Measurements from ENCODE around the gene ARID1A. TPM values are rescaled to one million over a fixed set of nuclear protein-coding genes. Genes with fewer than 3 reads are reported as not detected.
A peak's percentile ranks its signal among the peaks of the same experiment; 100 is the strongest.
"Not testable (repeated sequence)": the region's sequence is repeated elsewhere in the genome, so short reads cannot be mapped to it uniquely, and the experiment has no call there.

Gene ARID1A
- total RNA-seq, 1 donor from 2014 or later = 142 TPM

GRCh38 chr1:26723013-26723991 lies 27.5 kb downstream of the ARID1A start:
- Mint-ChIP-seq H3K4me1 (peaks cover 90% of the 10 kb centered on the region), H3K9me3 (no peaks in the 10 kb centered on the region), H3K36me3 (ENCODE audit: low read depth) (peaks cover 17% of the 10 kb centered on the region), H3K27ac (peak overlapping the region; percentile 64), H3K27me3 (no peaks in the 10 kb centered on the region), H3K4me3 (peak overlapping the region; percentile 56)
- intact Hi-C loops (cut with micrococcal nuclease) = loop anchor here (2.0 kb wide), 1 partner anchor 21 kb away; no protein-coding TSS in a partner anchor
- POLR2A ChIA-PET = interaction anchor here (0.7 to 2.4 kb wide), 7 partner anchors 17 to 65 kb away, joined by 3 to 11 read pairs (median 7); partner anchors contain the start of gene PIGV
- DNase-seq = peak; percentile 20
- ATAC-seq (ENCODE audit: low read depth) = peak; percentile 49
- TF ChIP-seq, protein P1, sequence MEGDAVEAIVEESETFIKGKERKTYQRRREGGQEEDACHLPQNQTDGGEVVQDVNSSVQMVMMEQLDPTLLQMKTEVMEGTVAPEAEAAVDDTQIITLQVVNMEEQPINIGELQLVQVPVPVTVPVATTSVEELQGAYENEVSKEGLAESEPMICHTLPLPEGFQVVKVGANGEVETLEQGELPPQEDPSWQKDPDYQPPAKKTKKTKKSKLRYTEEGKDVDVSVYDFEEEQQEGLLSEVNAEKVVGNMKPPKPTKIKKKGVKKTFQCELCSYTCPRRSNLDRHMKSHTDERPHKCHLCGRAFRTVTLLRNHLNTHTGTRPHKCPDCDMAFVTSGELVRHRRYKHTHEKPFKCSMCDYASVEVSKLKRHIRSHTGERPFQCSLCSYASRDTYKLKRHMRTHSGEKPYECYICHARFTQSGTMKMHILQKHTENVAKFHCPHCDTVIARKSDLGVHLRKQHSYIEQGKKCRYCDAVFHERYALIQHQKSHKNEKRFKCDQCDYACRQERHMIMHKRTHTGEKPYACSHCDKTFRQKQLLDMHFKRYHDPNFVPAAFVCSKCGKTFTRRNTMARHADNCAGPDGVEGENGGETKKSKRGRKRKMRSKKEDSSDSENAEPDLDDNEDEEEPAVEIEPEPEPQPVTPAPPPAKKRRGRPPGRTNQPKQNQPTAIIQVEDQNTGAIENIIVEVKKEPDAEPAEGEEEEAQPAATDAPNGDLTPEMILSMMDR (IDR thresholded peaks at IDR 0.05) = no peak
- CTCF ChIA-PET = interaction anchor here (0.7 to 2.2 kb wide), 6 partner anchors 19 to 63 kb away, joined by 3 to 7 read pairs (median 4); no protein-coding TSS in a partner anchor

DNA sequence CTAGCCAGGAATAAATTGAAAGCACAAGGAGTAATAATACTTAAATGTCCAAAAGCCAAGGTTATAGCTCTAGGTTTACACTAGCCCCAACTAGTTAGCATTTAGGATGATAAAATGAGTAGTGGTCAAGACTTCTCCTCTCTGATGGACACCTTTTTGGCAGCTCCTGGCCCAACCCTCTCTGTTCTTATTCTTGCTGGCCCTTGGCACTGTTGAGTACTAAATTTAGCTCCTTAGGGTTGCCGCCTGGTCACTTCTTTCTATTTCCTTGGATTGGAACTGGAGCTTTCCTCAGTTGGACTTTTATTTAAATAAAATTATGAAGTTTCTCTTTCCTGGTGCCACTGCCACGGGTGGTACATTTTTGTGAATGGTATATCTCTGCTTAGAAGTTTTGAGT lies 28.3 kb downstream of the ARID1A start:
- no peaks in the 10 kb centered on the region for H3K9me3 Mint-ChIP-seq
- peak overlapping the region; percentile 56 for H3K4me3 Mint-ChIP-seq
- DNase-seq (no peak), ATAC-seq (ENCODE audit: low read depth) (no peak)
- TF ChIP-seq, protein P1 (IDR thresholded peaks at IDR 0.05) = no peak
- ChIA-PET CTCF (interaction anchor here (0.7 to 2.5 kb wide), 10 partner anchors 18 to 122 kb away, joined by 3 to 7 read pairs (median 4); no protein-coding TSS in a partner anchor), POLR2A (interaction anchor here (1.0 to 2.4 kb wide), 7 partner anchors 18 to 64 kb away, joined by 4 to 11 read pairs (median 7); partner anchors contain the start of gene PIGV)
- peaks cover 10% of the 10 kb centered on the region for H3K36me3 Mint-ChIP-seq (ENCODE audit: low read depth)
- no peaks in the 10 kb centered on the region for H3K27me3 Mint-ChIP-seq
- peaks cover 90% of the 10 kb centered on the region for H3K4me1 Mint-ChIP-seq
- intact Hi-C loops (cut with micrococcal nuclease) = loop anchor here (2.0 kb wide), 1 partner anchor 17 kb away; no protein-coding TSS in a partner anchor
- peak overlapping the region; percentile 73 for H3K27ac Mint-ChIP-seq

DNA sequence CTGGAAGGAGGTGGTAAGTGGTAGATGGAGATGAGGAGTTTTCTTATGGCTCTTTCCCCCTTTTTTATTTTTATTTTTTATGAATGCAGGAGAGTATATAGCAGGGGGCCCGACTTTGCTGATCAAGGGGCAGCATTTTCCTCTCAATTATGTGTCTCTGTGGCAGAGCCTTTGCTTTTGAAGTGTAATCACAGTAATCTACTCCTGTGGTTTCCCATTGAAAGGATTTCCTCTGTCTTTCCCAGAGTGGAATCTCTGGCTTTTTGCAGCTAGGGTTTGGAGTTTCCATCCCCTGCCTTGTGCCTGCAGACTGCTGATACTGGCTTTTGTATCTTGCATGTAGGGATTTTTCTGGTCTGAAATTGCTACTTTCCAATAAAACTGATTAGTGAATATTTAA lies 29.1 kb downstream of the ARID1A start:
- intact Hi-C loops (cut with micrococcal nuclease) = loop anchor here (2.0 kb wide), 1 partner anchor 18 kb away; no protein-coding TSS in a partner anchor
- peak overlapping the region; percentile 73 for H3K27ac Mint-ChIP-seq
- peaks cover 88% of the 10 kb centered on the region for H3K4me1 Mint-ChIP-seq
- H3K9me3 Mint-ChIP-seq = no peaks in the 10 kb centered on the region
- ChIA-PET CTCF (interaction anchor here (0.8 to 2.5 kb wide), 5 partner anchors 23 to 123 kb away, joined by 3 to 7 read pairs (median 3); no protein-coding TSS in a partner anchor), POLR2A (interaction anchor here (0.5 to 2.4 kb wide), 7 partner anchors 10 to 268 kb away, joined by 3 to 11 read pairs (median 6); no protein-coding TSS in a partner anchor)
- peaks cover 15% of the 10 kb centered on the region for H3K36me3 Mint-ChIP-seq (ENCODE audit: low read depth)
- H3K4me3 Mint-ChIP-seq = peak overlapping the region; percentile 56
- TF ChIP-seq, protein P1 (IDR thresholded peaks at IDR 0.05) = no peak
- DNase-seq (no peak), ATAC-seq (ENCODE audit: low read depth) (no peak)
- no peaks in the 10 kb centered on the region for H3K27me3 Mint-ChIP-seq

GRCh38 chr1:26725904-26726303 lies 30.1 kb downstream of the ARID1A start:
- intact Hi-C loops (cut with micrococcal nuclease) = loop anchor here (2.0 kb wide), 1 partner anchor 19 kb away; no protein-coding TSS in a partner anchor
- H3K36me3 Mint-ChIP-seq (ENCODE audit: low read depth) = peaks cover 17% of the 10 kb centered on the region
- peaks cover 81% of the 10 kb centered on the region for H3K4me1 Mint-ChIP-seq
- H3K4me3 Mint-ChIP-seq; H3K27me3 Mint-ChIP-seq; H3K9me3 Mint-ChIP-seq; DNase-seq; ATAC-seq (ENCODE audit: low read depth); H3K27ac Mint-ChIP-seq: not testable (repeated sequence)
- POLR2A ChIA-PET = interaction anchor here (0.6 to 0.7 kb wide), 5 partner anchors 18 to 160 kb away, joined by 3 to 7 read pairs (median 5); no protein-coding TSS in a partner anchor
- CTCF ChIA-PET = interaction anchor here (2.5 kb wide), 1 partner anchor 63 kb away, joined by 7 read pairs; no protein-coding TSS in a partner anchor

DNA sequence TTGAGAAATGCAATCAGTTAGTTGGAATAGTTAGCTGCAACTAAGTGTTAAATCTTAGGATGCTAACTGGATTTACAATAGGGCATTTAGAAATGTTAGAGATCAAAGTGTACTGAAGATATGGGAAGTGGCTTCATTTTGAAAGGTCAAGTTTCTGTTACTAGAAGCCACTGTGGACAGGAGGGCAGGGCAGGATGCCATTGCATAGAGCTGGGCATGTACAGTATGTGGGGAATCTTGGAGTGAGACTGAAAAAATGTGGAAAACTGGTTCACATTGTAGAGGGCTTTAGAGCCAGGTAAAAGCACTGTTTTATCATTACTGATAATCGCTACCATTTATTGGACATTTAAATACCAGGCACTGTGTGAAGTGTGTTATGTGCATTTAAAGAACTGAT lies 31.0 kb downstream of the ARID1A start:
- Mint-ChIP-seq H3K27ac (peak overlapping the region; percentile 39), H3K9me3 (no peaks in the 10 kb centered on the region), H3K4me3 (no peak overlapping the region), H3K27me3 (no peaks in the 10 kb centered on the region), H3K4me1 (peaks cover 78% of the 10 kb centered on the region), H3K36me3 (ENCODE audit: low read depth) (peaks cover 24% of the 10 kb centered on the region)
- no peak for ATAC-seq (ENCODE audit: low read depth)
- TF ChIP-seq, protein P1 (IDR thresholded peaks at IDR 0.05) = no peak
- intact Hi-C loops (cut with micrococcal nuclease) = no loop called here
- CTCF ChIA-PET = interaction anchor here (2.5 kb wide), 1 partner anchor 62 kb away, joined by 7 read pairs; no protein-coding TSS in a partner anchor
- DNase-seq = no peak
- POLR2A ChIA-PET = interaction anchor here (0.5 to 1.6 kb wide), 4 partner anchors 17 to 34 kb away, joined by 3 to 8 read pairs (median 4); no protein-coding TSS in a partner anchor

Measured in activated B cell treated with CpG ODN at 0.5 μM for 24 hours (primary cell).